ENCODE measurements around the gene PILRA. TPM values are rescaled to one million over a fixed set of nuclear protein-coding genes. Genes with fewer than 3 reads are reported as not detected.

The PILRA gene
- polyA plus RNA-seq, 1 donor (not counting 4 experiments of a cell fraction or from before 2014, with no cell fraction given), result 0.33 TPM

- dilution Hi-C loops (cut with MboI; ENCODE audit: extremely low pct_ligation_motif_present, low sequenced_read_pairs), result no loop called here
- H3K4me2 ChIP-seq (ENCODE audit: control insufficient read depth, extremely low read depth, insufficient read depth, low read depth, low read length), result peak overlapping the region; percentile 82
- no peak overlapping the region for H2AFZ ChIP-seq (ENCODE audit: control insufficient read depth, low read length)
- no peaks in the 10 kb centered on the region for H3K9me3 ChIP-seq (ENCODE audit: control insufficient read depth, low read depth, low read length)
- peaks cover 4% of the 10 kb centered on the region for H4K20me1 ChIP-seq (ENCODE audit: control insufficient read depth, extremely low read depth, insufficient read depth, low read length)
- H3K27ac ChIP-seq (ENCODE audit: control insufficient read depth, insufficient read depth, low read length), result no peak overlapping the region
- H3K27me3 ChIP-seq (ENCODE audit: control insufficient read depth, extremely low read depth, insufficient read depth, low read length), result no peaks in the 10 kb centered on the region
- no peak for TF ChIP-seq EZH2 (IDR thresholded peaks at IDR 0.05; ENCODE audit: low read length)
- TF ChIP-seq CTCF (optimal IDR thresholded peaks at IDR 0.05 in 1 of 3, IDR thresholded peaks at IDR 0.05 in 1 of 3, conservative IDR thresholded peaks at IDR 0.05 in 1 of 3; ENCODE audit: extremely low read depth in 1 of 3, insufficient read depth in 2 of 3, low read length in 3 of 3), result no peak
- FAIRE-seq, result no peak
- peaks cover 26% of the 10 kb centered on the region for H3K4me1 ChIP-seq (ENCODE audit: control insufficient read depth, extremely low read depth, insufficient read depth, low read length)
- DNase-seq (ENCODE audit: low read depth, low spot score), result no peak
- peaks cover 9 to 40% of the 10 kb centered on the region in 2 experiments for H3K36me3 ChIP-seq (ENCODE audit: control insufficient read depth in 2 of 2, extremely low read depth in 1 of 2, insufficient read depth in 2 of 2, low read length in 2 of 2)
- H3K9ac ChIP-seq (ENCODE audit: control insufficient read depth, extremely low read depth, insufficient read depth, low read length), result peak overlapping the region; percentile 89
- H3K9me1 ChIP-seq (ENCODE audit: control insufficient read depth, extremely low read depth, insufficient read depth, low read length), result peaks cover 3% of the 10 kb centered on the region
- peak overlapping the region; percentile 76 to 77 (median 77) for H3K4me3 ChIP-seq (ENCODE audit: control insufficient read depth in 2 of 3, extremely low read depth in 1 of 3, insufficient read depth in 2 of 3, low read depth in 1 of 3, low read length in 3 of 3)
- peaks cover 53% of the 10 kb centered on the region for H3K79me2 ChIP-seq (ENCODE audit: control insufficient read depth, insufficient read depth, low read length)
Measured at GRCh38 chr7:100434297-100435144, 61.2 kb downstream of the PILRA start.

GRCh38 chr7:100435401-100436304, 62.4 kb downstream of the PILRA start:
- H3K4me1 ChIP-seq (ENCODE audit: control insufficient read depth, extremely low read depth, insufficient read depth, low read length), result peaks cover 23% of the 10 kb centered on the region
- H3K27me3 ChIP-seq (ENCODE audit: control insufficient read depth, extremely low read depth, insufficient read depth, low read length), result no peaks in the 10 kb centered on the region
- H2AFZ ChIP-seq (ENCODE audit: control insufficient read depth, low read length), result peak overlapping the region; percentile 43
- dilution Hi-C loops (cut with MboI; ENCODE audit: extremely low pct_ligation_motif_present, low sequenced_read_pairs), result no loop called here
- H3K4me2 ChIP-seq (ENCODE audit: control insufficient read depth, extremely low read depth, insufficient read depth, low read depth, low read length), result peak overlapping the region; percentile 82
- peak overlapping the region; percentile 81 for H3K27ac ChIP-seq (ENCODE audit: control insufficient read depth, insufficient read depth, low read length)
- no peak for TF ChIP-seq CTCF (optimal IDR thresholded peaks at IDR 0.05 in 1 of 3, IDR thresholded peaks at IDR 0.05 in 1 of 3, conservative IDR thresholded peaks at IDR 0.05 in 1 of 3; ENCODE audit: extremely low read depth in 1 of 3, insufficient read depth in 2 of 3, low read length in 3 of 3)
- TF ChIP-seq EZH2 (IDR thresholded peaks at IDR 0.05; ENCODE audit: low read length), result no peak
- DNase-seq (ENCODE audit: low read depth, low spot score) (no peak), FAIRE-seq (no peak)
- H3K9me1 ChIP-seq (ENCODE audit: control insufficient read depth, extremely low read depth, insufficient read depth, low read length), result peaks cover 3% of the 10 kb centered on the region
- peaks cover 4% of the 10 kb centered on the region for H4K20me1 ChIP-seq (ENCODE audit: control insufficient read depth, extremely low read depth, insufficient read depth, low read length)
- H3K36me3 ChIP-seq (ENCODE audit: control insufficient read depth in 2 of 2, extremely low read depth in 1 of 2, insufficient read depth in 2 of 2, low read length in 2 of 2), result peaks cover 9 to 40% of the 10 kb centered on the region in 2 experiments
- H3K9me3 ChIP-seq (ENCODE audit: control insufficient read depth, low read depth, low read length), result no peaks in the 10 kb centered on the region
- peak overlapping the region; percentile 89 for H3K9ac ChIP-seq (ENCODE audit: control insufficient read depth, extremely low read depth, insufficient read depth, low read length)
- H3K4me3 ChIP-seq (ENCODE audit: control insufficient read depth in 2 of 3, extremely low read depth in 1 of 3, insufficient read depth in 2 of 3, low read depth in 1 of 3, low read length in 3 of 3), result peak overlapping the region; percentile 76 to 77 (median 77)
- peaks cover 47% of the 10 kb centered on the region for H3K79me2 ChIP-seq (ENCODE audit: control insufficient read depth, insufficient read depth, low read length)

All from keratinocyte (primary cell).